SU-DHL-6 (cell line): ENCODE data around the gene THRA.

Source experiments
- CTCF ChIP-seq: fragments of 200-600 bp; sonication (generic); IDR thresholded peaks from one replicate; pipeline ENCODE4 v1.5.1; 2017; ENCODE audit warnings: antibody characterized with exemption, mild to moderate bottlenecking, low read length, moderate library complexity; ENCODE audit not compliant: insufficient read depth, poor library complexity, severe bottlenecking
- EZH2phosphoT487 ChIP-seq: fragments of 200-600 bp; sonication (generic), shearing (Covaris generic); conservative IDR thresholded peaks from 2 replicates; pipeline ENCODE4 v1.6.1; 2018; ENCODE audit warnings: mild to moderate bottlenecking, antibody characterized with exemption, low read length, moderate library complexity, mixed read lengths

DNA sequence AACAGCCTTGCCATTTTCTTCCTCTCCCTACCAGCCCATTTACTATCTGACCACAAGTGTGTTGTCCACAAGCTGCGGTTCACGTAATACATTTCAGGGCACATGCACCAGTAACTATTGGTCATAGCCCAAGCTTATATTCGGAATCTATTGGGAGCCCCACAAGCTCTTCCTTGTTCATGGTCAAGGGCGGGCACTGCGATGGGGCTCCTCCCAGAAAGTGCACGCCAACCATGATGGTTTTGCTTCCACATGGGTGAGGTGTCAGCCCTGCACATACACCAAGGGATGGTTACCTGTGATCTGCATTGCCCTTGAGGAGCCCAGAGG lies 12.1 kb downstream of the THRA start:
- TF ChIP-seq CTCF (no peak), EZH2phosphoT487 (no peak)
